ENCODE measurements around the gene METAP1. TPM values are rescaled to one million over a fixed set of nuclear protein-coding genes. Genes with fewer than 3 reads are reported as not detected.

Gene METAP1
- total RNA-seq, 2 experiments from 2014 or later = 25.1 to 26.6 TPM

- TF ChIP-seq, protein P1, sequence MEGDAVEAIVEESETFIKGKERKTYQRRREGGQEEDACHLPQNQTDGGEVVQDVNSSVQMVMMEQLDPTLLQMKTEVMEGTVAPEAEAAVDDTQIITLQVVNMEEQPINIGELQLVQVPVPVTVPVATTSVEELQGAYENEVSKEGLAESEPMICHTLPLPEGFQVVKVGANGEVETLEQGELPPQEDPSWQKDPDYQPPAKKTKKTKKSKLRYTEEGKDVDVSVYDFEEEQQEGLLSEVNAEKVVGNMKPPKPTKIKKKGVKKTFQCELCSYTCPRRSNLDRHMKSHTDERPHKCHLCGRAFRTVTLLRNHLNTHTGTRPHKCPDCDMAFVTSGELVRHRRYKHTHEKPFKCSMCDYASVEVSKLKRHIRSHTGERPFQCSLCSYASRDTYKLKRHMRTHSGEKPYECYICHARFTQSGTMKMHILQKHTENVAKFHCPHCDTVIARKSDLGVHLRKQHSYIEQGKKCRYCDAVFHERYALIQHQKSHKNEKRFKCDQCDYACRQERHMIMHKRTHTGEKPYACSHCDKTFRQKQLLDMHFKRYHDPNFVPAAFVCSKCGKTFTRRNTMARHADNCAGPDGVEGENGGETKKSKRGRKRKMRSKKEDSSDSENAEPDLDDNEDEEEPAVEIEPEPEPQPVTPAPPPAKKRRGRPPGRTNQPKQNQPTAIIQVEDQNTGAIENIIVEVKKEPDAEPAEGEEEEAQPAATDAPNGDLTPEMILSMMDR (IDR thresholded peaks at IDR 0.05) = no peak
- Mint-ChIP-seq H3K27ac (peak overlapping the region; percentile 99), H3K36me3 (ENCODE audit: low read depth) (peaks cover 4% of the 10 kb centered on the region), H3K27me3 (no peaks in the 10 kb centered on the region), H3K4me1 (ENCODE audit: low read depth) (peaks cover 27% of the 10 kb centered on the region), H3K9me3 (no peaks in the 10 kb centered on the region), H3K4me3 (no peak overlapping the region)
- intact Hi-C loops (cut with DNase I, micrococcal nuclease) = loop anchor here (2.0 to 10.0 kb wide), 7 partner anchors 65 to 953 kb away; partner anchors contain the start of genes DNAJB14 (in 1 of the 2), EIF4E (in 1 of the 2), LAMTOR3 (in 1 of the 2) and RAP1GDS1 (in 1 of the 2)
- no peaks in the 10 kb centered on the region for H3K36me3 ChIP-seq (ENCODE audit: insufficient read depth, low read length)
- no peaks in the 10 kb centered on the region for H3K27me3 ChIP-seq (ENCODE audit: control insufficient read depth in 1 of 2, insufficient read depth in 2 of 2, low read length in 2 of 2)
- POLR2A ChIA-PET = interaction anchor here (0.6 to 3.6 kb wide), 4 partner anchors 15 to 559 kb away, joined by 3 to 82 read pairs (median 6); partner anchors contain the start of gene ADH5
- H3K27ac ChIP-seq (ENCODE audit: low read depth in 1 of 2, low read length in 2 of 2) = no peak overlapping the region
- CTCF ChIA-PET = interaction anchor here (1.4 to 4.6 kb wide), 5 partner anchors 63 to 843 kb away, joined by 4 to 140 read pairs (median 11); no protein-coding TSS in a partner anchor
- H3K4me1 ChIP-seq (ENCODE audit: insufficient read depth, low read length) = peaks cover 21% of the 10 kb centered on the region
- DNase-seq = peak in 1 of 14 experiments; percentile 32
- no peak overlapping the region for H3K4me3 ChIP-seq (ENCODE audit: low read length)
- H3K9me3 ChIP-seq (ENCODE audit: control insufficient read depth in 1 of 2, insufficient read depth in 1 of 2, low read length in 2 of 2) = no peaks in the 10 kb centered on the region
- ATAC-seq (ENCODE audit: poor library complexity) = no peak
These were observed 2.0 kb upstream of the METAP1 start for GRCh38 chr4:98993419-98994071.

DNA sequence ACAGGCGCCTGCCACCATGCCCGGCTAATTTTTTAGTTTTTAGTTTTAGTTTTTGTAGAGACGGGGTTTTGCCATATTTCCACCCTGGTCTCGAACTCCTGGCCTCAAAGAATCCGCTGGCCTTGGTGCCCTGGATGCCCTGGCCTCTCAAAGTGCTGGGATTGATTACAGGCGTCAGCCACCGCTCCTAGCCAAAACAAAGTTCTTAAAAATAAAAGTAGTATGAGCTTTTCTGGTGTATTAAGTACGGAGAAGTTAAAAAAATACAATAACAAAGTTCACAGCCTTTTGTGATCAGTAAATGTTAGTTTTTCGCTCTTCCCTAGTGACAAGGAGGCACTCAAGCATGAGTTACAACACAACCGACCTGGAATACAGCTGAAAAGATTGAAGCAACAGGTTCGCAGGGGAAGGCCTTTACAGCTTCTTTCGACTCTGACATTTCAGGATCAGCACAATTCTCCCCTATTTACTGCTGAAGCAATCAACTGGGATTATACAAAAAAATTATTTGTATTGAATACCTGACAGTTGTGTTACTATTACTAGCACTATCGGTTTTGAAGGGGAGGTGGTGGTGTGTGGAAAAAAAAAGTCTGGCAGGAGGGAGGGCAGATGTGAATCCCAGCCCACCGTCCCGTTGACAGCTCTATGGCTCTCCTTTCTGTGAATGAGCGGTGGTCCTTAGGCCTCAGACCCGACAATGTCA is 893 bp upstream of the METAP1 start:
- ATAC-seq (ENCODE audit: poor library complexity) = no peak
- CTCF ChIA-PET = interaction anchor here (0.6 to 4.6 kb wide), 37 partner anchors 9 to 900 kb away, joined by 3 to 140 read pairs (median 5); partner anchors contain the start of genes ADH5, EIF4E, LAMTOR3 and RAP1GDS1
- H3K4me3 Mint-ChIP-seq = peak overlapping the region; percentile 93
- TF ChIP-seq, protein P1 (IDR thresholded peaks at IDR 0.05) = no peak
- H3K27ac Mint-ChIP-seq = peak overlapping the region; percentile 99
- Histone ChIP-seq H3K27me3 (ENCODE audit: control insufficient read depth in 1 of 2, insufficient read depth in 2 of 2, low read length in 2 of 2) (no peaks in the 10 kb centered on the region), H3K4me1 (ENCODE audit: insufficient read depth, low read length) (peaks cover 23% of the 10 kb centered on the region), H3K27ac (ENCODE audit: low read depth in 1 of 2, low read length in 2 of 2) (peak overlapping the region; percentile 81 to 89), H3K4me3 (ENCODE audit: low read length) (peak overlapping the region; percentile 58), H3K36me3 (ENCODE audit: insufficient read depth, low read length) (no peaks in the 10 kb centered on the region), H3K9me3 (ENCODE audit: control insufficient read depth in 1 of 2, insufficient read depth in 1 of 2, low read length in 2 of 2) (no peaks in the 10 kb centered on the region)
- H3K27me3 Mint-ChIP-seq = no peaks in the 10 kb centered on the region
- peak in 2 of 14 experiments; percentile 7 to 16 for DNase-seq
- intact Hi-C loops (cut with DNase I, micrococcal nuclease) = loop anchor here (1.0 to 10.0 kb wide), 18 partner anchors 38 to 953 kb away; partner anchors contain the start of genes DNAJB14 (in 2 of the 2), EIF4E (in 2 of the 2), RAP1GDS1 (in 2 of the 2) and TRMT10A (in 2 of the 2)
- POLR2A ChIA-PET = interaction anchor here (0.6 to 3.6 kb wide), 33 partner anchors 8 to 956 kb away, joined by 3 to 82 read pairs (median 4); partner anchors contain the start of genes ADH5, DNAJB14, EIF4E and H2AZ1
- no peaks in the 10 kb centered on the region for H3K9me3 Mint-ChIP-seq
- peaks cover 27% of the 10 kb centered on the region for H3K4me1 Mint-ChIP-seq (ENCODE audit: low read depth)
- peaks cover 4% of the 10 kb centered on the region for H3K36me3 Mint-ChIP-seq (ENCODE audit: low read depth)

All from CD4-positive, alpha-beta T cell (primary cell).